ENCODE data around the gene NECTIN2.

DNA sequence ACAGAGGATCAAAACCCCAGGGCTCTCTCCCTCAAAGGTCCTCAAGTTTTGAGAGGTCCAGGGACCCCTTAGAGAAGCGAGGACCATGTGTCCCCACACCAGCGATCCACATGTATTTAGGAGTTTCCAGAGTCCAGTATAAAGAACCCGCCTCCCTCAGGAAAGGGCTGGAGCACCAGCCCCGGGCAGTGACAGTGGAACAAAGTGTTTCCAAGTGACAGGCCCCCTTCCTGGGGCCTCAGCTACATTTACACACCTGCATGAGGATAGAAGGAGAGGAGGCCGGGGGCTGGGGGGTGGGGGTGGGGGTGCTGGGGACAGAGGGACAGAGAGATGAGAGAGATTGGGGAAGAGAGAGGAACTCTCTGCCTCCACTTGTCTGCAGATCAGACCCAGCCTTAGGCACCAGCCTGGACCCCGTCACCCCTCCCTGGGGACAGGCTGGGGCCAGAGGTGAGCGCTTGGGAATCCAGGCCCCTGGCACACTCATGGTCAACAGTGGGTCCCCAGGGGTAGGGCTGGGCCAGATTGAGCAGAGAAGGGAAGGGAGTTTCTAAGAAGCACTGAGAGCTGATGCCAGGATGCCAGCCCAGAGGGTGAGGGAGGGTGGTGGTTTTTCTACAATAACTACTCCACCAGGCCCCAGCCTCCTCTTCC is 36.4 kb upstream of the NECTIN2 start:
- TF ChIP-seq POLR2AphosphoS5 (IDR thresholded peaks at IDR 0.05; ENCODE audit: low read depth, low read length) (no peak), TAF1 (IDR thresholded peaks at IDR 0.05; ENCODE audit: borderline replicate concordance, insufficient read depth, low read length) (no peak), FOXP2 (optimal IDR thresholded peaks at IDR 0.05; ENCODE audit: borderline replicate concordance, extremely low read depth, extremely low read length, insufficient read depth) (no peak), REST (IDR thresholded peaks at IDR 0.05; ENCODE audit: insufficient read depth in 1 of 2, low read depth in 2 of 2, low read length in 2 of 2) (no peak)
